ENCODE data around the gene MALRD1. TPM values are rescaled to one million over a fixed set of nuclear protein-coding genes. Genes with fewer than 3 reads are reported as not detected.

MALRD1 gene
- total RNA-seq, 1 experiment from 2014 or later, result 0.86 TPM

- no peaks in the 10 kb centered on the region for H3K27me3 ChIP-seq (replicated peaks; ENCODE audit: insufficient read depth, low read depth, low read length, poor library complexity)
- H3K36me3 ChIP-seq (ENCODE audit: insufficient read depth, low read length, poor library complexity, severe bottlenecking), result no peaks in the 10 kb centered on the region
- ChIA-PET POLR2A (ENCODE audit: low non-redundant PET) (no interaction called here), CTCF (no interaction called here)
- no peak overlapping the region for H3K4me3 ChIP-seq (ENCODE audit: low read depth, low read length, poor library complexity, severe bottlenecking)
- no peak for DNase-seq (ENCODE audit: low spot score)
- no peaks in the 10 kb centered on the region for H3K4me1 ChIP-seq (ENCODE audit: insufficient read depth, low read length, poor library complexity, severe bottlenecking)
- TF ChIP-seq CTCF (conservative IDR thresholded peaks at IDR 0.05; ENCODE audit: low read depth, low read length), result no peak
- no peak for TF ChIP-seq EZH2 (IDR thresholded peaks at IDR 0.05; ENCODE audit: borderline replicate concordance, low read depth, low read length, poor library complexity, severe bottlenecking)
- H3K9me3 ChIP-seq (ENCODE audit: low read depth, low read length, poor library complexity, severe bottlenecking), result no peaks in the 10 kb centered on the region
- intact Hi-C loops (cut with micrococcal nuclease; ENCODE audit: unreplicated experiment), result no loop called here
- H3K27ac ChIP-seq (ENCODE audit: low read depth, low read length, poor library complexity, severe bottlenecking), result no peak overlapping the region
- no TSS peak for BruUV-seq (replicated peaks)
Observed at GRCh38 chr10:19749185-19749729, 700.7 kb downstream of the MALRD1 start.

GRCh38 chr10:19750972-19751371 is 702.4 kb downstream of the MALRD1 start:
- CTCF ChIA-PET, result no interaction called here
- intact Hi-C loops (cut with micrococcal nuclease; ENCODE audit: unreplicated experiment), result no loop called here

GRCh38 chr10:19756919-19757318 is 708.3 kb downstream of the MALRD1 start:
- no peak for DNase-seq (ENCODE audit: low spot score)
- intact Hi-C loops (cut with micrococcal nuclease; ENCODE audit: unreplicated experiment), result no loop called here
- CTCF ChIA-PET, result no interaction called here
- POLR2A ChIA-PET (ENCODE audit: low non-redundant PET), result no interaction called here
- H3K27me3 ChIP-seq (replicated peaks; ENCODE audit: insufficient read depth, low read depth, low read length, poor library complexity), result no peaks in the 10 kb centered on the region
- H3K27ac ChIP-seq (ENCODE audit: low read depth, low read length, poor library complexity, severe bottlenecking), result no peak overlapping the region
- BruUV-seq (replicated peaks), result no TSS peak
- H3K4me1 ChIP-seq (ENCODE audit: insufficient read depth, low read length, poor library complexity, severe bottlenecking), result no peaks in the 10 kb centered on the region
- no peaks in the 10 kb centered on the region for H3K36me3 ChIP-seq (ENCODE audit: insufficient read depth, low read length, poor library complexity, severe bottlenecking)
- H3K9me3 ChIP-seq (ENCODE audit: low read depth, low read length, poor library complexity, severe bottlenecking), result no peaks in the 10 kb centered on the region
- TF ChIP-seq CTCF (conservative IDR thresholded peaks at IDR 0.05; ENCODE audit: low read depth, low read length) (no peak), EZH2 (IDR thresholded peaks at IDR 0.05; ENCODE audit: borderline replicate concordance, low read depth, low read length, poor library complexity, severe bottlenecking) (no peak)
- H3K4me3 ChIP-seq (ENCODE audit: low read depth, low read length, poor library complexity, severe bottlenecking), result no peak overlapping the region

More at GRCh38 chr10:19750972-19751371, 702.4 kb downstream of the MALRD1 start:
- Histone ChIP-seq H3K4me1 (ENCODE audit: insufficient read depth, low read length, poor library complexity, severe bottlenecking) (no peaks in the 10 kb centered on the region), H3K4me3 (ENCODE audit: low read depth, low read length, poor library complexity, severe bottlenecking) (no peak overlapping the region), H3K27me3 (replicated peaks; ENCODE audit: insufficient read depth, low read depth, low read length, poor library complexity) (no peaks in the 10 kb centered on the region), H3K36me3 (ENCODE audit: insufficient read depth, low read length, poor library complexity, severe bottlenecking) (no peaks in the 10 kb centered on the region), H3K9me3 (ENCODE audit: low read depth, low read length, poor library complexity, severe bottlenecking) (no peaks in the 10 kb centered on the region), H3K27ac (ENCODE audit: low read depth, low read length, poor library complexity, severe bottlenecking) (no peak overlapping the region)
- POLR2A ChIA-PET (ENCODE audit: low non-redundant PET), result no interaction called here
- TF ChIP-seq EZH2 (IDR thresholded peaks at IDR 0.05; ENCODE audit: borderline replicate concordance, low read depth, low read length, poor library complexity, severe bottlenecking) (no peak), CTCF (conservative IDR thresholded peaks at IDR 0.05; ENCODE audit: low read depth, low read length) (no peak)
- BruUV-seq (replicated peaks), result no TSS peak
- DNase-seq (ENCODE audit: low spot score), result no peak

Data from A673 (cell line).